H1 (cell line): ENCODE data around the gene SF3B1. TPM values are rescaled to one million over a fixed set of nuclear protein-coding genes. Genes with fewer than 3 reads are reported as not detected.

Experiments used
- JUND ChIP-seq: IDR thresholded peaks from 2 replicates; pipeline ENCODE4 v1.6.1; 2011; ENCODE audit warnings: mild to moderate bottlenecking, improper control_type of control experiment, low read length
- NRF1 ChIP-seq: IDR thresholded peaks from 2 replicates; pipeline ENCODE4 v1.6.1; 2011; ENCODE audit warnings: mild to moderate bottlenecking, low read depth, low read length, improper control_type of control experiment
- RAD21 ChIP-seq, 2 experiments: IDR thresholded peaks in 1 of 2; conservative IDR thresholded peaks in 1 of 2; 2 replicates each; pipeline ENCODE4 v1.6.1; 2011; ENCODE audit warnings: low read depth in 2 of 2, low read length in 2 of 2, improper control_type of control experiment in 1 of 2, inconsistent platforms in 1 of 2, mild to moderate bottlenecking in 1 of 2, moderate library complexity in 1 of 2
- RXRA ChIP-seq: IDR thresholded peaks from 2 replicates; pipeline ENCODE4 v1.6.1; 2011; ENCODE audit warnings: low read depth, mild to moderate bottlenecking, low read length, moderate library complexity; ENCODE audit not compliant: insufficient read depth
- SIX5 ChIP-seq: IDR thresholded peaks from 2 replicates; pipeline ENCODE4 v1.6.1; 2011; ENCODE audit warnings: mild to moderate bottlenecking, low read depth, low read length
- YY1 ChIP-seq: IDR thresholded peaks from 2 replicates; pipeline ENCODE4 v1.6.1; 2011; ENCODE audit warnings: low read depth, mild to moderate bottlenecking, low read length
- polyA plus RNA-seq, 7 experiments: library from polyadenylated mRNA; depleted of rRNA in 3 of 7; stranded (reverse) in 5 of 7; unstranded in 2 of 7; fragments of >200 nt in 5 of 7; fragments of 200-250 nt in 2 of 7; gene quantifications; 1 replicate in 5 of 7; 2 replicates in 1 of 7; 4 replicates in 1 of 7; pipeline versions ENCODE4 v1.2.1 to v1.2.3, GENCODE V29; 2011 to 2013; ENCODE audit warnings: missing spikeins in 2 of 7, mixed read lengths in 2 of 7
- total RNA-seq: library from RNA; stranded (reverse); fragmentation: NEBNext Ultra II Directional; extraction: Animal tissue kit (Norgen Biotek cat#: 25700); gene quantifications from 2 replicates; pipeline ENCODE4 v1.2.1, GENCODE V29; 2021

The SF3B1 gene
- total and polyA plus RNA-seq, 2 of the 8 experiments (the other 6 are each of a cell fraction or from before 2014, with no cell fraction given): 320 to 403 TPM

DNA sequence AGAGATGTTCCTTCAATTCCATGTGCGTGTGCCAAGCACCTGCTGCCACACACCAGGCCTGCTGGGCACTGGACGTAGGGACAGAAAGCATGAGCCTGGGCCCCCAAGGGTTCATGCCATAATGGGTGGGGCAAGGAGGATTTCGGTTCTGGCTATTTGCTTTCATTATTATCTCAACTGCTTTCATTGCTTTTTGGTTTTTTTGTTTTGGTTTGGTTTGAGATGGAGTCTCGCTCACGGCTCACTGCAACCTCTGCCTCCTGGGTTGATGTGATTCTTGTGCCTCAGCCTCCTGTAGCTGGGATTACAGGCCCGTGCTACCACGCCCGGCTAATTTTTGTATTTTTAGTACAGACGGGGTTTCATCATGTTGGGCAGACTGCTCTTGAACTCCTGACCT, 57.2 kb downstream of the SF3B1 start (continued):
- TF ChIP-seq RAD21 (IDR thresholded peaks at IDR 0.05 in 1 of 2, conservative IDR thresholded peaks at IDR 0.05 in 1 of 2; ENCODE audit: low read depth in 2 of 2, low read length in 2 of 2): no peak
- TF ChIP-seq NRF1: no peak
- no peak for TF ChIP-seq SIX5
- TF ChIP-seq RXRA: no peak
- TF ChIP-seq JUND: no peak
- no peak for TF ChIP-seq YY1
